HG03196 (cell line): ENCODE results near the gene CHPF.

Source experiments
- ATAC-seq: cut with Tn5 transposase; IDR thresholded peaks from one replicate; pipeline ENCODE4 v1.9.1; 2021; ENCODE audit not compliant: unreplicated experiment

The CHPF gene

DNA sequence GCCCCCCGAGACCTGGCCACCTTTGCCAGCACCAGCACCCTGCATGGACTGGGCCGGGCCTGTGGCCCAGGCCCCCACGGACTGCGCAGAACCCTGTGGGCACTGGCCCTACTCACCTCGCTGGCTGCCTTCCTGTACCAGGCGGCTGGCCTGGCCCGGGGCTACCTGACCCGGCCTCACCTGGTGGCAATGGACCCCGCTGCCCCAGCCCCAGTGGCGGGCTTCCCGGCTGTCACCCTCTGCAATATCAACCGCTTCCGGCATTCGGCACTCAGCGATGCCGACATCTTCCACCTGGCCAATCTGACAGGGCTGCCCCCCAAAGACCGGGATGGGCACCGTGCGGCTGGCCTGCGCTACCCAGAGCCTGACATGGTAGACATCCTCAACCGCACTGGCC, 28.8 kb downstream of the CHPF start:
- ATAC-seq: no peak

DNA sequence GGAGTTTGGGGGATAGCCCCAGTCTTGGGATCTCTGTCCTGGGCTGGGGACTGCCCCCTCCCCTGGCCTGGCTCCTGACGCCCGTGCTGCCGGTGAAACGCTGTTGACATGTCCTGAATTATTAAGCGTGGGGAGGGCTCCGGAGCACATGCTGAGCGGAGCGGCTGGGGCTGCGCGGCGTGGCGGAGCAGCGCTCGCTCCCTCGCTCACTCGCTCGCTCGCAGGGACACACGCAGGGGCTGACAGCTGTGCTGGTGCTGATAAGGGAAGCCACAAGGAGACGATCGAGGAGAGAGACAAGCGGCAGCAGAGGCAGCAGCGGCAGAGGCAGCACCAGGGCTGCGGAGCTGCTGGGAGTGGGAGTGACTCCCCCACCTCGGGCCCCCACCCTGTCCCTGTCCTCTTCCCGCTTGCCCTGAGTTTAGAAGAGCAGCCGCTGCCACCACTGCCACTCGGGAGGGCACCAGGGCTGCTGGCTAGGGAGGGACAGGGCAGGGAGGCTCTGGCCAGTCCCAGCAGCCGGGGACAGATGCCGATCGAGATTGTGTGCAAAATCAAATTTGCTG, 29.3 kb downstream of the CHPF start, which contains the start of gene ASIC4:
TSS of gene ASIC4 (plus strand) at position 287 of the 566 bp plus-strand sequence. CDS start at position 530, 243 bp downstream.
- no peak for ATAC-seq

DNA sequence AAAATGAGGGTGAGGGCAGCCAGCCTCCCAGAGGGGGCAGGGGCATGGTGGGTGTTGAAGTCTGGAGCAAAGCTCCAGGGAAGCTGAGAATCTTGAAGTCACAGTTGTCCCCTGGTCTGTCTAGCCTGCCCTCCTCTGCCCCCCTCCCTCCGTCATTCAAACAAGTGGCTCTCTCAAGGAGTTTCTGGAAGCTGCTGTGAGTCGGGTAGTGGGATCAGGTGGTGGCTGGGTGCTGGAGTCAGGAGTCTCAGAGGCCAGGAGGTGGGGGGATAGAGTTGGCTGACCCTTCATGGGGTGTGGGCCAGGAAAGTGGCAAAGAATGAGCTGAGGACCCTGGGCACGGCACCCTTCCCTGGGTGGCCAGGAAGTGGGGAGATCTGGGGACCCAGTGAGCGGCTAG, 29.8 kb downstream of the CHPF start:
- ATAC-seq: no peak

GRCh38 chr2:219512524-219513216, 30.9 kb downstream of the CHPF start:
- ATAC-seq: no peak

GRCh38 chr2:219511547-219512325, 31.9 kb downstream of the CHPF start:
- ATAC-seq: no peak

- ATAC-seq: no peak
These were observed 33.0 kb downstream of the CHPF start for GRCh38 chr2:219510512-219511135.

DNA sequence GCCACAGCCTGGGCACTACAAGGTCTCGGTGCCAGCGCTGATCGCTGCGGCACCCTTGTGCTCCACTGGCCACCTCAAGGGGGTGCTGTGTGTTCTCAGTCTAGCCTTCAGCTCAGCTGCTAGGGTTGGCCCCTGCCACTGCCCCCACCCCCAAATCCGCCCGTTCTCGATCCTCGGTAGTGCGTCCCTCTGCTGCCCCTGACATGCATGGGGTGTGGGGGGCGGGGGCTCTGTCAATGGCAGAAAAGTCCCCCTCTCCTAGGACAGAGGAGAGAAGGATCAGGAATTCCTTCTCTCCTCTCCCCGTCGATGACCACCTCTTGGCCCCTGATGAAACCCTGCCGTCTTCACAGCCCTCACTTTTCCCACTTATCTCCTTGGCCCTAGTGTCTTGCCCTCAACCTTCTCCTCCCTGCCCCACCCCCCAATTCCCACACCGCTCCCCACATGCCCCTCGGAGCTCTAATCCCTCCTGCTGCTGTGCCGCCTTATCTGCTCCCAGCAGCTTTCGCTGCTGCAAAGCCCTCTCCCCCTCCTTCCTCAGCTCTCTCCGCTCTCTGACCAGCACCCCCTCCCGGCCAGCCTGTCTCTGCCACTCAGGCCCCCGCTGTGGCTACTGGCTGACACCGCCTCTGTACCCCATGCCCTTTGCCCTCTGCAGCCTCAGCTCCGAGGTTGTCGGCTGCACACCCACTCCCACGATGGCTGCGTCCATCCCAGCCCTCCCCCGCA, 33.7 kb downstream of the CHPF start:
- ATAC-seq: no peak

GRCh38 chr2:219508971-219509779, 34.4 kb downstream of the CHPF start:
- ATAC-seq: no peak

DNA sequence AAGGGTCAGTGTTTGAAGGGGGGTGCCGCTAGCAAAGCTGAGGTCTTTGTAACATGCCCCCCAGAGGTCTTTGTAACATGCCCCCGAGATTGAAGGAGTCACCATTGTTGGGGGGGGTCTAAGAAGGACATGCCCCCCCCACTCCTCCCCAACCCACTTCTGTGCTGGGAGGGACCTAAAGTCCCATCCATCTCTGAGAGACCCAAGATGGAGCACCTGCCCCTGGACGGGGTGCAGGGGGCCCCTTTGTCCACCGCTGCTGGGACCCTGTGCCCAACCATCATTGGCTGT, 35.2 kb downstream of the CHPF start:
- no peak for ATAC-seq

DNA sequence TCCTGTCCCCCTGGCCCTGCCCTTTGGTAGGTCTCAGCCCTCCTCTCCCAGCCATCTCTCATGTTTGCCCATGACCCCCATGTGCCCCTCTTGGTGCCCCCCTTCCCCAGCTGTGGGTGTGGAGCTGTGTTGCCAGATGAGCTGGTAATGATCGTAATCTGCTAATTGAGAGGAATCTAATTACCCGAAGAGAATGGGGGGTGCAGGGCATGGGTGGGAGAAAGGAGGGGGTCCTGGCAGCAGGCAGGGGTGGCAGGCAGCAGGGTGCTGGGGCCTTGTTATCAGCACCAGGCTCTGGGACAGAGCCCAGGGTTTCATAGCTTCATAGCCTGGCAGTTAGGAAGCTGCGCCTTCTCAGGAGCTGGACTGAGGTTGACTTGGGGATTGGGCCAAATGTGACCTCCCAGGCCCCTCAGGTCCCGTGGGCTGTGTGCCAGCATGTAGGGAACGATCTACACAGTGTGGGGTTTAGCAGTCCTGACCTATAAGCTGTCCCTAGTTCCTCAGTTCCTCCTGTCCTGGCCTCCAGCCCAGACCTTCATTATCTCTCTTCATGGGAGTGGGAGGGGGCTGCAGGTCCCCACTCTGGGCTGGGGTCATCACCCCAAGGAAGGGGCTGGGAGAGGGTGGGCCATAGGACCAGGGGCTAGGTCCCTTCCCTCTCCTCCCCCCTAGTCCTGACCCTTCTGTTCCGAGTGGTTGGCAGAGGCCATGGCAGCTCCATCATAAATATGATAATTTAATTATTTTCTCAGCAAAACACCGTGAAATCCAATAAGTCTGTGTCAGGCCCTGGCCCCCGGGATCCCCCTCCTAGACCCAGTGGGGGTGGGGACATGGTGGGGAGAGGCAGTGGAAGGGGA, 35.8 kb downstream of the CHPF start:
- ATAC-seq: no peak

- no peak for ATAC-seq
These were observed 36.6 kb downstream of the CHPF start for GRCh38 chr2:219506802-219507526.

GRCh38 chr2:219506153-219506801, 37.3 kb downstream of the CHPF start:
- ATAC-seq: no peak

GRCh38 chr2:219505585-219505984, 38.0 kb downstream of the CHPF start:
- no peak for ATAC-seq

- no peak for ATAC-seq
These were observed 41.0 kb downstream of the CHPF start for GRCh38 chr2:219502618-219503017.

DNA sequence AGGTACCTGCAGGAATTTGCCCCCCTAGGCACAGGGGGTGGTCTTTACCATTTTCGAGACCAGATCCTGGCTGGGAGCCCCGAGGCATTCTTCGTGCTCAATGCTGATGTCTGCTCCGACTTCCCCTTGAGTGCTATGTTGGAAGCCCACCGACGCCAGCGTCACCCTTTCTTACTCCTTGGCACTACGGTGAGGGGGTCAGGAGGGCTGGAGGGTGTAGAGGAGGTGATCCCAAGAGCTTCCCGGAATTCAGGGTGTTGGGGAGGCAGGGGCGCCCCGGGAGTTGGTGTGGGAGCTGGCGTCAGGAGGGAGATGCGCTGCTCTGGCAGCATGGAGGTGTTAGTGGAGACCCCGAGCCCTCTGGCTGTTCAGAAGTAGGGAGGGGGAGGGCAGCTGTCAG, 41.8 kb downstream of the CHPF start:
- no peak for ATAC-seq

DNA sequence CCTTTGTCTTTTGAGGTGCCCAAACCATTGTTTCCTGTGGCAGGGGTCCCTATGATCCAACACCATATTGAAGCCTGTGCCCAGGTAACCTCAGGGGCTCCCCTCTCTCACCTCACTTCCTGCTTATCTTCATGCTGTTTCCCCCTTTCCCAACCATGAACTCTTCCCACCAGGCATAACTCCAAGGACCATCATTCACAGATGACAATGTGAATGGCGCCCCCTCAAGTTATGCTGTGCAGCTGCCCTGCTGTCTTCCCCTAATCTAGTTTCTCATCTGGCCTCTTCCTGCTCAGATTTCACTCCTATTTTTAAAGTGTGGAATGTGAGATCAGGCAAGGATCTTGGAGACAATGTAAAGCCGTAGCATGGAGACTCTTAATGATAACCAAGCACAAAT, 43.5 kb downstream of the CHPF start:
- no peak for ATAC-seq

DNA sequence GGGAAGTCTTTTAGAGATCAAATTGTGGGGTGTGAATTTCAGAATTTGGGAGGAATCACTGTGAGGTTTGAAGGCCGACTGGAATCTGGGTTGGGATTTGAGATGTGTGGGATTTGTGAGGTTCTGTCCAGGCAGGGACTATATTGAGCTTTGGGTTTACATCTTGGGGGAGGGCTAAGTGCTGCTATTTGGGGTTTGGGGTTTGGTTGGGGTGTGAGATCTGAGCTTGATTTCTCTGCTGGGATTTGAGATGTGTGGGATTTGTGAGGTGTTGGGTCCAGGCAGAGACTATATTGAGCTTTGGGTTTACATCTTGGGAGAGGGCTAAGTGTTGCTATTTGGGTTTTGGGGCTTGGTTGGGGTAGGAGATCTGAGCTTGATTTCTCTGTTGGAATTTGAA, 44.1 kb downstream of the CHPF start:
- no peak for ATAC-seq

GRCh38 chr2:219499058-219499307, 44.6 kb downstream of the CHPF start:
- no peak for ATAC-seq
